Mesenchymal stem cell (in vitro differentiated cells and primary cell): ENCODE measurements around the gene RAB7B.

Experiments
- DNase-seq: peaks from one replicate; pipeline ENCODE4 v3.0.0-alpha.2; 2013
- H2AFZ ChIP-seq: one replicate; pipeline ENCODE4 v1.6.1; 2013; ENCODE audit warnings: low read depth, mild to moderate bottlenecking, control low read depth, inconsistent platforms, low read length, moderate library complexity
- H2AK5ac ChIP-seq: 2 replicates; pipeline ENCODE4 v1.6.1; 2013; ENCODE audit warnings: low read length, moderate library complexity, mild to moderate bottlenecking, inconsistent platforms; ENCODE audit not compliant: severe bottlenecking
- H2BK120ac ChIP-seq: one replicate; pipeline ENCODE4 v1.6.1; 2013; ENCODE audit warnings: low read depth, mild to moderate bottlenecking, inconsistent platforms, low read length, moderate library complexity
- H2BK12ac ChIP-seq, 2 experiments: one replicate each; pipeline ENCODE4 v1.6.1; 2013; ENCODE audit warnings: inconsistent platforms in 2 of 2, low read length in 2 of 2, mild to moderate bottlenecking in 2 of 2, moderate library complexity in 2 of 2, control low read depth in 1 of 2
- H2BK15ac ChIP-seq: one replicate; pipeline ENCODE4 v1.6.1; 2013; ENCODE audit warnings: mild to moderate bottlenecking, low read depth, inconsistent platforms; ENCODE audit not compliant: poor library complexity, severe bottlenecking
- H2BK5ac ChIP-seq: 2 replicates; pipeline ENCODE4 v1.6.1; 2013; ENCODE audit warnings: low read depth, mild to moderate bottlenecking, low read length, control low read depth, inconsistent platforms; ENCODE audit not compliant: poor library complexity, severe bottlenecking
- H3K14ac ChIP-seq, 2 experiments: one replicate each; pipeline ENCODE4 v1.6.1; 2013; ENCODE audit warnings: inconsistent platforms in 2 of 2, low read length in 2 of 2, control low read depth in 1 of 2, mild to moderate bottlenecking in 1 of 2, moderate library complexity in 1 of 2
- H3K18ac ChIP-seq, 2 experiments: one replicate each; pipeline ENCODE4 v1.6.1; 2013; ENCODE audit warnings: inconsistent platforms in 2 of 2, low read length in 2 of 2, control low read depth in 1 of 2, low read depth in 1 of 2, mild to moderate bottlenecking in 1 of 2
- H3K23ac ChIP-seq, 2 experiments: one replicate each; pipeline ENCODE4 v1.6.1; 2013; ENCODE audit warnings: inconsistent platforms in 2 of 2, low read length in 2 of 2, mild to moderate bottlenecking in 2 of 2, moderate library complexity in 2 of 2, control low read depth in 1 of 2
- H3K27ac ChIP-seq: 2 replicates; pipeline ENCODE4 v1.5.1; 2013; ENCODE audit warnings: mild to moderate bottlenecking, moderate library complexity, low read length, control low read depth, inconsistent platforms; ENCODE audit not compliant: poor library complexity, severe bottlenecking
- H3K27me3 ChIP-seq, 2 experiments: 2 replicates each; pipeline versions ENCODE4 v1.6.1 to v1.7.0; 2013; ENCODE audit warnings: low read length in 2 of 2, mild to moderate bottlenecking in 2 of 2, moderate library complexity in 2 of 2, control low read depth in 1 of 2, inconsistent platforms in 1 of 2; ENCODE audit not compliant: control insufficient read depth in 1 of 2, insufficient read depth in 1 of 2
- H3K36me3 ChIP-seq, 2 experiments: 2 replicates each; pipeline versions ENCODE4 v1.6.1 to v1.7.0; 2013; ENCODE audit warnings: low read length in 2 of 2, control low read depth in 1 of 2, inconsistent platforms in 1 of 2, low read depth in 1 of 2, mild to moderate bottlenecking in 1 of 2; ENCODE audit not compliant: insufficient read depth in 2 of 2, control insufficient read depth in 1 of 2
- H3K4ac ChIP-seq, 2 experiments: one replicate each; pipeline ENCODE4 v1.6.1; 2013; ENCODE audit warnings: inconsistent platforms in 2 of 2, low read length in 2 of 2, mild to moderate bottlenecking in 2 of 2, moderate library complexity in 2 of 2, control low read depth in 1 of 2, low read depth in 1 of 2
- H3K4me1 ChIP-seq: 2 replicates; pipeline ENCODE4 v1.6.1; 2013; ENCODE audit warnings: low read depth, low read length, control low read depth; ENCODE audit not compliant: control insufficient read depth, insufficient read depth
- H3K4me2 ChIP-seq: 2 replicates; pipeline ENCODE4 v1.6.1; 2013; ENCODE audit warnings: low read length, mild to moderate bottlenecking, inconsistent platforms; ENCODE audit not compliant: poor library complexity, severe bottlenecking
- H3K4me3 ChIP-seq, 2 experiments: 2 replicates each; pipeline versions ENCODE4 v1.5.1 to v1.7.0; 2013; ENCODE audit warnings: low read length in 2 of 2, mild to moderate bottlenecking in 2 of 2, control low read depth in 1 of 2, low read depth in 1 of 2; ENCODE audit not compliant: insufficient read depth in 1 of 2
- H3K79me1 ChIP-seq: replicated peaks from 2 replicates; pipeline ENCODE4 v1.6.1; 2013; ENCODE audit warnings: mild to moderate bottlenecking, control low read depth, low read length, inconsistent platforms; ENCODE audit not compliant: poor library complexity, severe bottlenecking
- H3K9ac ChIP-seq: 2 replicates; pipeline ENCODE4 v1.7.0; 2013; ENCODE audit warnings: mild to moderate bottlenecking, low read length, moderate library complexity
- H3K9me3 ChIP-seq: 2 replicates; pipeline ENCODE4 v1.7.0; 2013; ENCODE audit warnings: mild to moderate bottlenecking, low read length; ENCODE audit not compliant: control insufficient read depth
- H4K8ac ChIP-seq: one replicate; pipeline ENCODE4 v1.6.1; 2013; ENCODE audit warnings: inconsistent platforms, mild to moderate bottlenecking, low read length, moderate library complexity
- H4K91ac ChIP-seq: one replicate; pipeline ENCODE4 v1.6.1; 2013; ENCODE audit warnings: mild to moderate bottlenecking, low read length, inconsistent platforms
- WGBS: methylation state at CpG from one replicate; pipeline ENCODE4 v1.1.7; 2013; ENCODE audit warnings: mixed read lengths; 5-methylcytosine and 5-hydroxymethylcytosine counted together

RAB7B gene

GRCh38 chr1:205994346-205994745, 8.8 kb downstream of the RAB7B start:
- Histone ChIP-seq H2BK15ac (no peak overlapping the region), H2BK120ac (no peak overlapping the region), H2AFZ (no peak overlapping the region), H3K27me3 (no peaks in the 10 kb centered on the region), H3K14ac (no peak overlapping the region), H3K36me3 (peaks cover 0 to 42% of the 10 kb centered on the region in 2 experiments), H3K18ac (no peak overlapping the region), H4K8ac (no peak overlapping the region), H4K91ac (no peak overlapping the region), H3K23ac (no peak overlapping the region), H3K9ac (no peak overlapping the region), H3K4me2 (no peak overlapping the region), H2BK5ac (no peak overlapping the region), H3K9me3 (no peaks in the 10 kb centered on the region), H3K79me1 (no peaks in the 10 kb centered on the region), H2AK5ac (no peak overlapping the region), H3K4me1 (no peaks in the 10 kb centered on the region), H2BK12ac (no peak overlapping the region), H3K4ac (no peak overlapping the region), H3K4me3 (no peak overlapping the region), H3K27ac (no peak overlapping the region)
- 56% methylated on average over 3 of the region's 4 CpGs for WGBS
- no peak for DNase-seq

- Histone ChIP-seq H3K4me3 (no peak overlapping the region), H3K9ac (no peak overlapping the region), H3K4me1 (no peaks in the 10 kb centered on the region), H3K27me3 (no peaks in the 10 kb centered on the region), H3K23ac (no peak overlapping the region), H3K79me1 (no peaks in the 10 kb centered on the region), H2BK15ac (no peak overlapping the region), H3K18ac (no peak overlapping the region), H4K8ac (no peak overlapping the region), H2BK5ac (no peak overlapping the region), H2AFZ (no peak overlapping the region), H3K4ac (no peak overlapping the region), H3K27ac (no peak overlapping the region), H2AK5ac (no peak overlapping the region), H3K4me2 (no peak overlapping the region), H3K14ac (no peak overlapping the region), H4K91ac (no peak overlapping the region), H2BK120ac (no peak overlapping the region), H3K9me3 (no peaks in the 10 kb centered on the region), H3K36me3 (peaks cover 0 to 42% of the 10 kb centered on the region in 2 experiments), H2BK12ac (no peak overlapping the region)
- WGBS, result 89% methylated on average over 1 of the region's 1 CpG
- no peak for DNase-seq
Observed at GRCh38 chr1:205993068-205993467, 10.1 kb downstream of the RAB7B start.

GRCh38 chr1:205992218-205992882, 10.8 kb downstream of the RAB7B start:
- Histone ChIP-seq H3K23ac (no peak overlapping the region), H2BK5ac (no peak overlapping the region), H3K18ac (no peak overlapping the region), H3K4me3 (no peak overlapping the region), H3K9ac (no peak overlapping the region), H3K14ac (no peak overlapping the region), H3K9me3 (no peaks in the 10 kb centered on the region), H4K8ac (no peak overlapping the region), H3K79me1 (no peaks in the 10 kb centered on the region), H2AK5ac (no peak overlapping the region), H2BK15ac (no peak overlapping the region), H4K91ac (no peak overlapping the region), H2BK12ac (no peak overlapping the region), H2BK120ac (no peak overlapping the region), H3K4ac (no peak overlapping the region), H3K4me1 (no peaks in the 10 kb centered on the region), H3K27ac (no peak overlapping the region), H3K36me3 (peaks cover 0 to 42% of the 10 kb centered on the region in 2 experiments), H2AFZ (no peak overlapping the region), H3K4me2 (no peak overlapping the region), H3K27me3 (no peaks in the 10 kb centered on the region)
- 94% methylated on average over 13 of the region's 14 CpGs for WGBS
- no peak for DNase-seq

- 54% methylated on average over 4 of the region's 4 CpGs for WGBS
- H3K9ac ChIP-seq, result no peak overlapping the region
- H3K36me3 ChIP-seq, result peaks cover 0 to 42% of the 10 kb centered on the region in 2 experiments
- no peak overlapping the region for H3K4me2 ChIP-seq
- H4K8ac ChIP-seq, result no peak overlapping the region
- H3K27ac ChIP-seq, result no peak overlapping the region
- H2BK5ac ChIP-seq, result no peak overlapping the region
- no peak overlapping the region for H3K14ac ChIP-seq
- no peak overlapping the region for H2BK120ac ChIP-seq
- no peaks in the 10 kb centered on the region for H3K4me1 ChIP-seq
- H3K27me3 ChIP-seq, result no peaks in the 10 kb centered on the region
- no peak overlapping the region for H3K4me3 ChIP-seq
- H2AK5ac ChIP-seq, result no peak overlapping the region
- no peak overlapping the region for H3K23ac ChIP-seq
- no peaks in the 10 kb centered on the region for H3K79me1 ChIP-seq
- DNase-seq, result no peak
- no peaks in the 10 kb centered on the region for H3K9me3 ChIP-seq
- H2BK12ac ChIP-seq, result no peak overlapping the region
- H2AFZ ChIP-seq, result no peak overlapping the region
- no peak overlapping the region for H2BK15ac ChIP-seq
- no peak overlapping the region for H3K18ac ChIP-seq
- no peak overlapping the region for H4K91ac ChIP-seq
- no peak overlapping the region for H3K4ac ChIP-seq
Observed at GRCh38 chr1:205991237-205991636, 12.0 kb downstream of the RAB7B start.
